GM23338 (cell line): Measurements from ENCODE around the gene ARHGEF2. TPM values are rescaled to one million over a fixed set of nuclear protein-coding genes. Genes with fewer than 3 reads are reported as not detected.

Experiments
- ATAC-seq: fragments of 200-7000 bp; cut with Tn5 transposase; 3 replicates; pipeline ENCODE4 v1.9.1; 2020
- DNase-seq: peaks from one replicate; pipeline ENCODE4 v3.0.0-alpha.2; 2015; ENCODE audit warnings: low spot score
- H2AFZ ChIP-seq: fragments of 200-600 bp; sonication (generic); 2 replicates; pipeline ENCODE4 v1.8.0; 2016; ENCODE audit warnings: antibody characterized with exemption, mild to moderate bottlenecking, moderate library complexity
- H3F3A ChIP-seq: fragments of 200-600 bp; sonication (generic); replicated peaks from 2 replicates; pipeline ENCODE4 v1.8.0; 2017; ENCODE audit warnings: antibody characterized with exemption, mixed run types, low read depth
- H3K27ac ChIP-seq: fragments of 200-600 bp; sonication (generic); 2 replicates; pipeline ENCODE4 v1.6.1; 2016; ENCODE audit warnings: low read depth
- H3K27me3 ChIP-seq: fragments of 200-600 bp; sonication (generic); 2 replicates; pipeline ENCODE4 v1.8.0; 2016; ENCODE audit warnings: mild to moderate bottlenecking, mixed run types, moderate library complexity; ENCODE audit not compliant: insufficient read depth
- H3K36me3 ChIP-seq: fragments of 200-600 bp; sonication (generic); 2 replicates; pipeline ENCODE4 v1.8.0; 2016; ENCODE audit warnings: mild to moderate bottlenecking; ENCODE audit not compliant: insufficient read depth
- H3K4me1 ChIP-seq: fragments of 200-600 bp; sonication (generic); 2 replicates; pipeline ENCODE4 v1.8.0; 2016; ENCODE audit warnings: mild to moderate bottlenecking, moderate library complexity; ENCODE audit not compliant: insufficient read depth
- H3K4me2 ChIP-seq: fragments of 200-600 bp; sonication (generic); 2 replicates; pipeline ENCODE4 v1.7.1; 2017; ENCODE audit warnings: mixed run types
- H3K4me3 ChIP-seq: fragments of 200-600 bp; sonication (generic); 2 replicates; pipeline ENCODE4 v1.6.1; 2016; ENCODE audit warnings: mixed run types
- H3K79me2 ChIP-seq: fragments of 200-600 bp; sonication (generic); replicated peaks from 2 replicates; pipeline ENCODE4 v1.8.0; 2017; ENCODE audit warnings: mild to moderate bottlenecking; ENCODE audit not compliant: insufficient read depth
- H3K9me2 ChIP-seq: fragments of 200-600 bp; sonication (generic); 2 replicates; pipeline ENCODE4 v1.8.0; 2017; ENCODE audit not compliant: insufficient read depth
- H4K20me1 ChIP-seq: fragments of 200-600 bp; sonication (generic); replicated peaks from 2 replicates; pipeline ENCODE4 v1.8.0; 2017; ENCODE audit warnings: mild to moderate bottlenecking; ENCODE audit not compliant: insufficient read depth
- H3K27ac Mint-ChIP-seq: 2 replicates; pipeline ENCODE4 v1.8.0; 2020; ENCODE audit warnings: inconsistent platforms, mild to moderate bottlenecking, moderate library complexity, mixed read lengths
- H3K27me3 Mint-ChIP-seq: 3 replicates; pipeline ENCODE4 v1.8.0; 2022; ENCODE audit warnings: low read depth, mild to moderate bottlenecking, moderate library complexity, mixed read lengths, inconsistent platforms; ENCODE audit not compliant: insufficient read depth, poor library complexity
- H3K36me3 Mint-ChIP-seq: 3 replicates; pipeline ENCODE4 v1.8.0; 2021; ENCODE audit warnings: low read depth, mild to moderate bottlenecking, inconsistent platforms, moderate library complexity, mixed read lengths
- H3K4me1 Mint-ChIP-seq: 3 replicates; pipeline ENCODE4 v1.8.0; 2020; ENCODE audit warnings: mild to moderate bottlenecking, inconsistent platforms, mixed read lengths
- H3K4me3 Mint-ChIP-seq: 3 replicates; pipeline ENCODE4 v1.8.0; 2021; ENCODE audit warnings: moderate library complexity, mild to moderate bottlenecking, inconsistent platforms, mixed read lengths
- H3K9me3 Mint-ChIP-seq: 3 replicates; pipeline ENCODE4 v1.8.0; 2020; ENCODE audit warnings: moderate library complexity, mild to moderate bottlenecking, inconsistent platforms, mixed read lengths
- CREB1 ChIP-seq: fragments of 250-450 bp; sonication (Bioruptor Pico); IDR thresholded peaks from 2 replicates; pipeline ENCODE4 v1.5.0; 2020; ENCODE audit warnings: low read depth, mild to moderate bottlenecking, moderate library complexity
- CTCF ChIP-seq, 2 experiments: fragments of 200-600 bp in 1 of 2; sonication (generic) in 1 of 2; conservative IDR thresholded peaks; 2 replicates each; pipeline versions ENCODE4 v1.5.1 to v1.6.1; 2016 to 2017; ENCODE audit warnings: antibody characterized with exemption in 2 of 2, low read depth in 2 of 2, mild to moderate bottlenecking in 2 of 2, moderate library complexity in 1 of 2
- ETS1 ChIP-seq: IDR thresholded peaks from 2 replicates; pipeline ENCODE4 v1.6.1; 2016; ENCODE audit warnings: antibody characterized with exemption
- EZH2 ChIP-seq: fragments of 200-600 bp; sonication (generic); IDR thresholded peaks from one replicate; pipeline ENCODE4 v1.8.0; 2017; ENCODE audit warnings: antibody characterized with exemption, mild to moderate bottlenecking, low read depth; ENCODE audit not compliant: unreplicated experiment
- EZH2phosphoT487 ChIP-seq: fragments of 200-600 bp; sonication (generic); IDR thresholded peaks from one replicate; pipeline ENCODE4 v1.8.1; 2018; ENCODE audit warnings: antibody characterized with exemption; ENCODE audit not compliant: unreplicated experiment
- JUNB ChIP-seq: IDR thresholded peaks from one replicate; pipeline ENCODE4 v1.6.1; 2016; ENCODE audit warnings: antibody characterized with exemption; ENCODE audit not compliant: unreplicated experiment
- NANOG ChIP-seq: IDR thresholded peaks from 2 replicates; pipeline ENCODE4 v1.6.1; 2016; ENCODE audit warnings: antibody characterized with exemption, borderline replicate concordance
- POLR2AphosphoS5 ChIP-seq: IDR thresholded peaks from 2 replicates; pipeline ENCODE4 v1.6.1; 2016; ENCODE audit warnings: antibody characterized with exemption, low read depth
- REST ChIP-seq: IDR thresholded peaks from one replicate; pipeline ENCODE4 v1.6.1; 2018; ENCODE audit warnings: antibody characterized with exemption; ENCODE audit not compliant: unreplicated experiment
- ZNF331 ChIP-seq: fragments of 250-450 bp; sonication (Bioruptor Pico); IDR thresholded peaks from 2 replicates; pipeline ENCODE4 v1.5.0; 2020; ENCODE audit warnings: low read depth, mild to moderate bottlenecking, moderate library complexity
- ZNF462 ChIP-seq: fragments of 250-450 bp; sonication (Bioruptor Pico); IDR thresholded peaks from 2 replicates; pipeline ENCODE4 v1.5.0; 2020; ENCODE audit warnings: mild to moderate bottlenecking, moderate library complexity
- polyA plus RNA-seq: library from polyadenylated mRNA; unstranded; fragments of >200 nt; fragmentation: Nextera tagmentation; extraction: Ambion mirVana; gene quantifications from 2 replicates; pipeline ENCODE4 v1.2.1, GENCODE V29; 2016
- total RNA-seq: library from RNA; depleted of rRNA; stranded (reverse); fragments of >200 nt; shearing (Covaris generic); gene quantifications from 2 replicates; pipeline ENCODE4 v1.2.3, GENCODE V29; 2014

The ARHGEF2 gene
- total and polyA plus RNA-seq, 2 experiments from 2014 or later = 23.0 to 87.6 TPM

GRCh38 chr1:155946633-155947219 is 31.6 kb downstream of the ARHGEF2 start (continued):
- TF ChIP-seq ZNF462 (no peak), POLR2AphosphoS5 (no peak), EZH2 (no peak), EZH2phosphoT487 (no peak), ETS1 (no peak)

- Mint-ChIP-seq H3K4me1 (peaks cover 52% of the 10 kb centered on the region), H3K4me3 (no peak overlapping the region), H3K9me3 (no peaks in the 10 kb centered on the region; the same call in 2 of the 3 replicates), H3K36me3 (peaks cover 28% of the 10 kb centered on the region), H3K27me3 (peaks cover 29% of the 10 kb centered on the region), H3K27ac (no peak overlapping the region)
- Histone ChIP-seq H3F3A (0 out of 2 replicates have a peak, but pooled peaks cover 6% of the 10 kb centered on the region), H3K4me2 (no peak overlapping the region), H3K27ac (no peak overlapping the region), H3K4me1 (peaks cover 20% of the 10 kb centered on the region), H2AFZ (no peak overlapping the region), H3K36me3 (peaks cover 14% of the 10 kb centered on the region; the same call in 1 of the 2 replicates), H3K27me3 (no peaks in the 10 kb centered on the region), H3K9me2 (no peaks in the 10 kb centered on the region), H4K20me1 (peaks cover 11% of the 10 kb centered on the region; the same call in 1 of the 2 replicates), H3K79me2 (no peaks in the 10 kb centered on the region), H3K4me3 (no peak overlapping the region)
- DNase-seq (no peak), ATAC-seq (peak; percentile 7; the same call in 1 of the 3 replicates)
- TF ChIP-seq REST = no peak
- TF ChIP-seq JUNB = no peak
- no peak for TF ChIP-seq ZNF331 (CRISPR knock-in tag)
- no peak for TF ChIP-seq NANOG
- TF ChIP-seq CREB1 (CRISPR knock-in tag) = no peak
- no peak for TF ChIP-seq CTCF (conservative IDR thresholded peaks at IDR 0.05; ENCODE audit: low read depth in 2 of 2)
- no peak for TF ChIP-seq POLR2AphosphoS5
Measured at GRCh38 chr1:155944444-155944799, 33.9 kb downstream of the ARHGEF2 start.
